ENCODE data around the gene MTMR11.

DNA sequence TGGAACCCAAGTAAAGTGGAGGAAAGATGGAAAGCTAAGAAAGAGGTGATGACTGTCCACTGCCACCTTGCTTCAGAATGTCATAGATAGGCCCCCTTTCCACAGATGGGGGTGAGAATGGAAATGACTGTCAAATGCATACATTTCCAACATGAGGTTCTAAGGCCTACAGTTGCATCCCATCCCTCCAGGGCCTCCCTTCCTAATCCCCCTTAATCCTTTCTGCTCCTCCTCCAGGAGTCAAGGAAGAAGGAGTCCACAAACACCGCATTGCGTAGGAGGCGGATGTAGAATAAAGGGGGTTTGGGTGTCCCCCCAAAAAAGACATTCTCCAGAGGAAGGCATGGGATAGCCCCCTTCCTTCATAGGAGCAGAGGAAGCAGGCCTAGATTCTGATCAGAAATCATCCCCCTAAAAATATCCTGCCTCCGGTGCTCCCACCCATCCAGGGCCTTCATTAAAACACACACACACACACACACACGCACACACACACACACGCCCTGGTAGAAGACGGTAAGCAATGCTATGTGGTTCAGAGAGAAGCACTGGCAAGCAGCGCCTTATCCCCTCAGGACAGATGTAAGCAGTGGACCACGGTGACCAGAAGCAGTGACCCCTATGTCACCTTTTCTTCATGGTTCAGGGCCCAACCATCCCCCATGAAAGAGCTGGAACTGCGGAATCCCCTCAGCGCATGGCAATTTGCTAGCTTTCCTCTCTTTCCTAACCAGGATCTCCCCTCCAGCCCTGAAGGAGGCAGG, 21.1 kb downstream of the MTMR11 start:
- TF ChIP-seq ZFP3 (CRISPR knock-in tag; IDR thresholded peaks at IDR 0.05) = no peak
- TF ChIP-seq TCF4 (CRISPR knock-in tag; IDR thresholded peaks at IDR 0.05; ENCODE audit: borderline replicate concordance) = no peak
